ENCODE measurements around the gene RASGRF1.

RASGRF1 gene

GRCh38 chr15:79008659-79009058 lies 81.9 kb downstream of the RASGRF1 start:
- CTCF ChIA-PET: no interaction called here
- TF ChIP-seq EGR2 (tag by site-specific recombination; IDR thresholded peaks at IDR 0.05; ENCODE audit: low read depth) (no peak), GLI2 (tag by site-specific recombination; IDR thresholded peaks at IDR 0.05; ENCODE audit: borderline replicate concordance, low read depth) (no peak), KLF8 (tag by site-specific recombination; IDR thresholded peaks at IDR 0.05) (no peak), ZNF239 (tag by site-specific recombination; IDR thresholded peaks at IDR 0.05) (no peak), ZNF777 (tag by site-specific recombination; IDR thresholded peaks at IDR 0.05; ENCODE audit: borderline replicate concordance) (no peak), KLF10 (tag by site-specific recombination; IDR thresholded peaks at IDR 0.05) (no peak), ZNF221 (tag by site-specific recombination; IDR thresholded peaks at IDR 0.05; ENCODE audit: borderline replicate concordance) (no peak), MYNN (tag by site-specific recombination; IDR thresholded peaks at IDR 0.05; ENCODE audit: borderline replicate concordance) (no peak)
- TF ChIP-seq, protein P1, sequence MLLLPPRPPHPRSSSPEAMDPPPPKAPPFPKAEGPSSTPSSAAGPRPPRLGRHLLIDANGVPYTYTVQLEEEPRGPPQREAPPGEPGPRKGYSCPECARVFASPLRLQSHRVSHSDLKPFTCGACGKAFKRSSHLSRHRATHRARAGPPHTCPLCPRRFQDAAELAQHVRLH (tag by site-specific recombination; IDR thresholded peaks at IDR 0.05): no peak
- POLR2A ChIA-PET: no interaction called here
- no peak overlapping the region for H3K27ac ChIP-seq (ENCODE audit: extremely low read depth, low read depth, low read length)
- no peaks in the 10 kb centered on the region for H3K4me1 ChIP-seq (ENCODE audit: control insufficient read depth, insufficient read depth, low read length)
- H3K9me3 ChIP-seq (ENCODE audit: control insufficient read depth, insufficient read depth, low read depth, low read length): no peaks in the 10 kb centered on the region
- H3K4me3 ChIP-seq (ENCODE audit: low read depth, low read length): no peak overlapping the region
- no peaks in the 10 kb centered on the region for H3K36me3 ChIP-seq (ENCODE audit: control insufficient read depth in 2 of 2, insufficient read depth in 1 of 2, low read length in 2 of 2)

DNA sequence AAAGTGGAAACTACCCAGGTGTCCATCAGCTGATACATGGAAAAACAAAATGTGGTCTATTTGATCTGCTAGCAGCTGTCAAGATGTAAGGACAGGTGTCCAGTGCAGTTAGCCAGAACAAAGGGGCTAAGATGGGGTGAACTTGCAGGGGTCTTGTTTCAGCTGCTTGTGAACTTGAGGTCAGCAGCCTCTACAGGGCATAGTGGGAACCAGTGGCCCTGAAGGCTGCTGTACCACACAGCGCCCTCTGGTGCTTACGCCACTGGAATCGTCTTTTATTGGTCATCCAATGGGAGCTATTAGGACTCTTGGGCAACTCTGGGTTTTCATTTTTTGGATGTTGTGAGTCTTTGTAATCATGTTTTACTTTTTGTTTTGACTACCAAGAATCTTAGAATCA lies 83.5 kb downstream of the RASGRF1 start:
- POLR2A ChIA-PET: interaction anchor here (0.6 kb wide), 1 partner anchor 102 kb away, joined by 5 read pairs; no protein-coding TSS in a partner anchor
- Histone ChIP-seq H3K9me3 (ENCODE audit: control insufficient read depth, insufficient read depth, low read depth, low read length) (no peaks in the 10 kb centered on the region), H3K36me3 (ENCODE audit: control insufficient read depth in 2 of 2, insufficient read depth in 1 of 2, low read length in 2 of 2) (no peaks in the 10 kb centered on the region), H3K4me1 (ENCODE audit: control insufficient read depth, insufficient read depth, low read length) (no peaks in the 10 kb centered on the region), H3K27ac (ENCODE audit: extremely low read depth, low read depth, low read length) (no peak overlapping the region), H3K4me3 (ENCODE audit: low read depth, low read length) (no peak overlapping the region)
- TF ChIP-seq ZNF23 (tag by site-specific recombination; IDR thresholded peaks at IDR 0.05; ENCODE audit: borderline replicate concordance) (no peak), ZNF830 (tag by site-specific recombination; IDR thresholded peaks at IDR 0.05; ENCODE audit: low read depth) (no peak), KLF1 (tag by site-specific recombination; IDR thresholded peaks at IDR 0.05) (no peak), ZNF529 (tag by site-specific recombination; IDR thresholded peaks at IDR 0.05; ENCODE audit: insufficient replicate concordance) (no peak), SALL2 (tag by site-specific recombination; IDR thresholded peaks at IDR 0.05; ENCODE audit: borderline replicate concordance) (no peak), ZNF555 (tag by site-specific recombination; conservative IDR thresholded peaks at IDR 0.05) (no peak), ZNF670 (tag by site-specific recombination; IDR thresholded peaks at IDR 0.05; ENCODE audit: low read depth) (no peak), OVOL3 (tag by site-specific recombination; IDR thresholded peaks at IDR 0.05) (no peak), ZNF488 (tag by site-specific recombination; IDR thresholded peaks at IDR 0.05) (no peak), ZNF112 (tag by site-specific recombination; IDR thresholded peaks at IDR 0.05) (no peak), ZNF600 (tag by site-specific recombination; IDR thresholded peaks at IDR 0.05) (no peak), ZNF121 (tag by site-specific recombination; IDR thresholded peaks at IDR 0.05) (no peak)
- CTCF ChIA-PET: interaction anchor here (0.5 to 1.5 kb wide), 16 partner anchors 8 to 871 kb away, joined by 3 to 6 read pairs (median 3); no protein-coding TSS in a partner anchor

- H3K36me3 ChIP-seq (ENCODE audit: control insufficient read depth in 2 of 2, insufficient read depth in 1 of 2, low read length in 2 of 2): no peaks in the 10 kb centered on the region
- H3K27ac ChIP-seq (ENCODE audit: extremely low read depth, low read depth, low read length): no peak overlapping the region
- CTCF ChIA-PET: interaction anchor here (0.6 to 1.5 kb wide), 6 partner anchors 12 to 164 kb away, joined by 3 to 6 read pairs (median 3); no protein-coding TSS in a partner anchor
- POLR2A ChIA-PET: no interaction called here
- H3K9me3 ChIP-seq (ENCODE audit: control insufficient read depth, insufficient read depth, low read depth, low read length): no peaks in the 10 kb centered on the region
- no peak overlapping the region for H3K4me3 ChIP-seq (ENCODE audit: low read depth, low read length)
- no peaks in the 10 kb centered on the region for H3K4me1 ChIP-seq (ENCODE audit: control insufficient read depth, insufficient read depth, low read length)
- TF ChIP-seq ZNF341 (tag by site-specific recombination; IDR thresholded peaks at IDR 0.05; ENCODE audit: low read depth) (no peak), ZFP69B (tag by site-specific recombination; IDR thresholded peaks at IDR 0.05) (no peak), ZNF777 (tag by site-specific recombination; IDR thresholded peaks at IDR 0.05; ENCODE audit: borderline replicate concordance) (no peak), ZNF561 (tag by site-specific recombination; IDR thresholded peaks at IDR 0.05; ENCODE audit: borderline replicate concordance) (no peak), ZNF350 (tag by site-specific recombination; IDR thresholded peaks at IDR 0.05) (no peak), ZNF670 (tag by site-specific recombination; IDR thresholded peaks at IDR 0.05; ENCODE audit: low read depth) (no peak)
- TF ChIP-seq, protein P2, sequence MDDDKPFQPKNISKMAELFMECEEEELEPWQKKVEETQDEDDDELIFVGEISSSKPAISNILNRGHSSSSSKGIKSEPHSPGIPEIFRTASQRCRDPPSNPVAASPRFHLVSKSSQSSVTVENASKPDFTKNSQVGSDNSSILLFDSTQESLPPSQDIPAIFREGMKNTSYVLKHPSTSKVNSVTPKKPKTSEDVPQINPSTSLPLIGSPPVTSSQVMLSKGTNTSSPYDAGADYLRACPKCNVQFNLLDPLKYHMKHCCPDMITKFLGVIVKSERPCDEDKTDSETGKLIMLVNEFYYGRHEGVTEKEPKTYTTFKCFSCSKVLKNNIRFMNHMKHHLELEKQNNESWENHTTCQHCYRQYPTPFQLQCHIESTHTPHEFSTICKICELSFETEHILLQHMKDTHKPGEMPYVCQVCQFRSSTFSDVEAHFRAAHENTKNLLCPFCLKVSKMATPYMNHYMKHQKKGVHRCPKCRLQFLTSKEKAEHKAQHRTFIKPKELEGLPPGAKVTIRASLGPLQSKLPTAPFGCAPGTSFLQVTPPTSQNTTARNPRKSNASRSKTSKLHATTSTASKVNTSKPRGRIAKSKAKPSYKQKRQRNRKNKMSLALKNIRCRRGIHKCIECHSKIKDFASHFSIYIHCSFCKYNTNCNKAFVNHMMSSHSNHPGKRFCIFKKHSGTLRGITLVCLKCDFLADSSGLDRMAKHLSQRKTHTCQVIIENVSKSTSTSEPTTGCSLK (tag by site-specific recombination; IDR thresholded peaks at IDR 0.05): no peak
- TF ChIP-seq, protein P3, sequence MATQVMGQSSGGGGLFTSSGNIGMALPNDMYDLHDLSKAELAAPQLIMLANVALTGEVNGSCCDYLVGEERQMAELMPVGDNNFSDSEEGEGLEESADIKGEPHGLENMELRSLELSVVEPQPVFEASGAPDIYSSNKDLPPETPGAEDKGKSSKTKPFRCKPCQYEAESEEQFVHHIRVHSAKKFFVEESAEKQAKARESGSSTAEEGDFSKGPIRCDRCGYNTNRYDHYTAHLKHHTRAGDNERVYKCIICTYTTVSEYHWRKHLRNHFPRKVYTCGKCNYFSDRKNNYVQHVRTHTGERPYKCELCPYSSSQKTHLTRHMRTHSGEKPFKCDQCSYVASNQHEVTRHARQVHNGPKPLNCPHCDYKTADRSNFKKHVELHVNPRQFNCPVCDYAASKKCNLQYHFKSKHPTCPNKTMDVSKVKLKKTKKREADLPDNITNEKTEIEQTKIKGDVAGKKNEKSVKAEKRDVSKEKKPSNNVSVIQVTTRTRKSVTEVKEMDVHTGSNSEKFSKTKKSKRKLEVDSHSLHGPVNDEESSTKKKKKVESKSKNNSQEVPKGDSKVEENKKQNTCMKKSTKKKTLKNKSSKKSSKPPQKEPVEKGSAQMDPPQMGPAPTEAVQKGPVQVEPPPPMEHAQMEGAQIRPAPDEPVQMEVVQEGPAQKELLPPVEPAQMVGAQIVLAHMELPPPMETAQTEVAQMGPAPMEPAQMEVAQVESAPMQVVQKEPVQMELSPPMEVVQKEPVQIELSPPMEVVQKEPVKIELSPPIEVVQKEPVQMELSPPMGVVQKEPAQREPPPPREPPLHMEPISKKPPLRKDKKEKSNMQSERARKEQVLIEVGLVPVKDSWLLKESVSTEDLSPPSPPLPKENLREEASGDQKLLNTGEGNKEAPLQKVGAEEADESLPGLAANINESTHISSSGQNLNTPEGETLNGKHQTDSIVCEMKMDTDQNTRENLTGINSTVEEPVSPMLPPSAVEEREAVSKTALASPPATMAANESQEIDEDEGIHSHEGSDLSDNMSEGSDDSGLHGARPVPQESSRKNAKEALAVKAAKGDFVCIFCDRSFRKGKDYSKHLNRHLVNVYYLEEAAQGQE (tag by site-specific recombination; IDR thresholded peaks at IDR 0.05): no peak
Measured at GRCh38 chr15:79006071-79006470, 84.5 kb downstream of the RASGRF1 start.

All from HEK293 (cell line).